ENCODE data around the gene TPRG1L. TPM values are rescaled to one million over a fixed set of nuclear protein-coding genes. Genes with fewer than 3 reads are reported as not detected.
A peak's percentile ranks its signal among the peaks of the same experiment; 100 is the strongest.

The TPRG1L gene
- total RNA-seq, 2 donors from 2014 or later = 37.5 to 45.6 TPM

DNA sequence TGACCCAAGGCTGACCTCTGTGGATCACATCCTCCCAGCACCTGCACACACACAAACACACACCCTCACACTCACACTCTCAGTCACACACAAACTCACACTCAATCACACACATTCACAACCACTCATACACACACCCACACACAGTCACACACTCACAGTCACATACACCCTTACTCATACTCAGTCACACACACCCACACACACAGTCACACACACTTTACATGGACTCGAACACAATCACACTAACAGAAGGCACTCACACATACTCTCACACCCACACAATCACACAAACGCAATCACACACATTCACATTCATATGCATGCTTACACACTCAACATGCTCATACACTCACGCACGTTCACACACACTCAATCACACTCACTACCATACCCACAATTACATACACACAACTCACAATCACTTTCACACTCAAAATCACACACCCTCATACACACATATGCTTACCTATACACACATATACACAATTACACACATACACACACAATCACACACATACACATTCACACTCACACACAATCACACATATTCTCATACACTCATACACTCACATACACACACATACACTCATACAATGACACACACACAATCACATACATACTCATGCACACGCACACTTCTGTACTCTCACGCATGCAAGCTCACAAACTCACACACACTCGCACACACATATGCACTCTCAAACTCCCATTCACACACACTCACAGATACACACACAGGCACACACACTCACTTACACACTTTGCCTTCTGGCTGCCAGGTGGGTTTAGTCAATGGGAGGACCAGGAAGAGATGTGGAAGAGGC, 19.6 kb upstream of the TPRG1L start:
- intact Hi-C loops (cut with DNase I) = no loop called here
- DNase-seq (ENCODE audit: low spot score) = no peak

DNA sequence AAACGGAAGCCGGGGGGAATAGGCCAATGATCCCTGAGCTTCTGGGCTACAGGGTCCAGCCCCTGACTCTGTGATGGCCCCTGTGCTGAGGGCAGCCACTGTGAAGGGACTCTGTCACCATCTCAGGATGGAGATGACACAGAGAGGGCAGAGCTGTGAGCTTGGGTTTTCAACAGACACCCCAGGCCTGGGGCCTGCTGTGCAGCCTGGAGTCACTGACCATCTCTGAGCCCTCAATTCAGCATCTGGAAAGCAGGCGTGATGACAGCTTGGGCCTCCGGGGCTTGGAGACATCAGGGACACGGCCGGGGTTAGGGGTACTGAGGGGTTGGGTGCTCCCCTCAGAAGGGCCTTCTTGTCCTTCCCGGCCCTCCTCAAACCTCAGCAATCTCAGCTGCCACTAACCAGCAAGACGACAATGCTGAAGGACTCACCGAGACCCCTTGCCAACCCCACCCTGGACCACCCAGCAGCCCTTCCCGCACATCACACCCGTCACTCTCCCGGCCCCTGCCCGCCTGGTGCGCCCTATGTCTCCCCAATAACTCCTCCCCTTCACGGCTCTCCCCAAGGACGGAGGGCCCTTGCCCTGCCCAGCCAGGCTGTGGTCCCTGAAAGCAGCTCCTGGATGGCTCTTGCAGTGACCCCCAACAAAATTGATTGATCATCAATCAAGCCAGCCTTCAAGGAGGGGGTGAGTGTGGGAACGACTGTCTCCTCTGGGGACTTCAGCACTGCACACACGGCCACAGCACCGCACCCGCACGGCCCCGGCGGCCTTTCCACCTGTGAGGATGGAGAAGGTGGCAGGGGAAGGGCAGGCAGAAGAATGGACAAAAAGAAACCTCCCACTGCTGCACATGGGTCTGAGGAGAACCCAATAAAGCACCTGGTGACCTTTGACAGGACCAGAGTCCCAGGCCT, 17.8 kb upstream of the TPRG1L start:
- DNase-seq (ENCODE audit: low spot score) = no peak
- intact Hi-C loops (cut with DNase I) = no loop called here

DNA sequence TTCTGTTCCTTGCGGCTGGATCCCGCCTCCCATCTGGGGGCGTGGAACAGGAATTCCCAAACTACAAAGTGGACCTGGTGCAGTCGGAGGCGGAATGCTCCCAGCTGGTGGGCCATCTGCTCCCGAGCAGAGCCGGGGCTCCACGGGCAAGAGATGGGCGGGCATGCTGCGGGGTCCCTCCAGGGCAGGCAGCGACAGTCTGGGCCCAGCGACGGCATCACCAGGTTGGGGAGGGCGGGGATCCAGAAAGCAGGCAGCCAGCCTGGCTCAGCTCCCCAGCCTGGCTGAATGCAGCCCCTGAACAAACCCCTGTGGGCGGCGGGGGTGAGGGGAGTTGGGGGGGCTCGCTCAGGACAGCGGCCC, 17.1 kb upstream of the TPRG1L start:
- DNase-seq (ENCODE audit: low spot score) = no peak
- intact Hi-C loops (cut with DNase I) = no loop called here

DNA sequence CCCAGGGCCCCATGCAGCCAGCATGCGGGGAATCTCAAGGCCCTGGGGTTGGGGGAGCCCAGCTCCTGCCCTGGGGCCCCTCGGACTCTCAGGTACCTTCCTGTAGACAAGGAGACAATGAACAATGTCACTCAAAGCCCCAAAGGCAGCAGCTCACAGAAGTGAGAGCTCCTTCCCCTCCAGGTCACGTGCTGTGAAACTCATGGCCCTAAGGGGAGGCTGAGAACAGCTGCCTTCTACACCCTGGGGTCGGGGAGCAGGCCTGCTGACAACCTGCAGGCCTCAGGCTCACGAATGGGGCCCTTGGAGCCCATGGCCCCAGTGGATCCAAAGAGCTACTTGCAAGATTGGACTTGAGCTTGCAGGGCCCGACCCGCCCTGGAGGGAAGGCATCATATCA, 16.7 kb upstream of the TPRG1L start:
- intact Hi-C loops (cut with DNase I) = no loop called here
- DNase-seq (ENCODE audit: low spot score) = no peak

DNA sequence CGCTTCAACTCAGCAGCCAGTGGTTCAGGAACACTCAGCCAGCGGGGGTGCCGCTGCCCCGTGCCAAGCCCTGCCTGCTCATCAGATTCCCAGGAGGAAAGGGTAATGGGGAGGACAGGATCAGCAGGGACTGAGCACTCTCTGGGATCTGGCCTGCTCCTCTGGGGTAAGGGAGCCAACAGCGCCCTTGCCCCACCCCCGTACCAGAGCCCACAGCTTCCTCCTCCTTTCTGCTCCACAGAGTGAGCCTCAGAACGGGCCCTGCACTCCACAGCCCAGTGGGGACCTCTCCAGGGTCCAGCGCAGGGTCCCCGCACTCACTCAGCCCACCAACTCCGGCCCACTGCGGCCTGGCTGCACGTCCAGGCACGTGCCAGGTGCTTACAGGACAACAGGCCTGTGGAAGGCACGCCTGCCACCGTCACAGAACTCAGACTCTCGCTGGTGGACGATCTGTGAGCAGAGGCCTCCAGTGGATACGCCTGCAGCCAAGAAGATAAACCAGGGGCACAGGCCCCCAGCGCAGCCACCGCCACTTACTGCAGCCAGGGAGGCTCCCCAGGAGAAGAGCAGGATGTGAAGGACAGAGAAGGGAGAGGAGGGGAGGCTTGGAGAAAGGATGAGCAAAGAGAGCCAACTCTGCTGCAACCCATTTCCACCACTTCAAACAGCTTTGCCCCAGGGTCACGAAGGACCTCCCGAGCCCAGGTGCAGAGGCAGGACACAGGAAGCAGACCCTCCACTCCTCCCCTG, 15.6 kb upstream of the TPRG1L start:
- intact Hi-C loops (cut with DNase I) = no loop called here
- DNase-seq (ENCODE audit: low spot score) = no peak

DNA sequence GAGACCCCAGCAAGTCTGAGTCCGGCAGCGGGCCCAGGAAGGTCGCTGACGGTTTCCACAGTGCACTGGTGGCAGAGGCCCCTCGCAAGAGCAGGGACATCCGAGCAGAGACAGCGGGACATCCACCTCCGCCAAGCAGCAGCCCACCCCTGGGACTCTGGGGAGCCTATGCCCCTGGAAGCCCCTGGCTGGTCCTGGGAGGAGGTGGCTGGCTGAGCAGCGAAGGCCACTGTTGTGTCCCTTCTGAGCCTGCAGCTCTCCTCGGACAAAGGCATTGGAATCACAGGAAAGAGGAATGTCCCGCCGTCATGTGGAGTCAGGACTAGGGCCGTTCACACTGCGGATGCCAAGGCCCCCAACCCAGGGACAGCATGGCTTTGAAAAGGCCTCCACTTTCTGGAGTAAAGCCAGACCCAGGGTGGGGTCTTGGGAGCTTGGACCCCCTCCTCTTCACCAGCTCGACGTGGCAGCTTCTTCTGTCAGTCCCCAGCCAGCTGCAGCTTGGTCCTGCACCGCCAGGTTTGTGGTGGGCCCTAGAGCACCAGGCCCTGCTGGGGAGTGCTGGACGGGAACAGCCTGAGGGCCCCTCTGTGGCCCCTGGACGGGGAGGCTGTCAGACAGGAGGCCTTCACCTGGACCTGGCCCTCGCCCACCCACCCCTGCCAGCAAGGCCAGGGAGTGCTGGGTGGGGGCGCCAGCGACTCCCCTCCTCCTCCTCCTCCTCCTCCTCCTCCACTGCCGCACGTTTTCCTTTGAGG, 14.9 kb upstream of the TPRG1L start:
- no peak for DNase-seq (ENCODE audit: low spot score)
- intact Hi-C loops (cut with DNase I) = no loop called here

DNA sequence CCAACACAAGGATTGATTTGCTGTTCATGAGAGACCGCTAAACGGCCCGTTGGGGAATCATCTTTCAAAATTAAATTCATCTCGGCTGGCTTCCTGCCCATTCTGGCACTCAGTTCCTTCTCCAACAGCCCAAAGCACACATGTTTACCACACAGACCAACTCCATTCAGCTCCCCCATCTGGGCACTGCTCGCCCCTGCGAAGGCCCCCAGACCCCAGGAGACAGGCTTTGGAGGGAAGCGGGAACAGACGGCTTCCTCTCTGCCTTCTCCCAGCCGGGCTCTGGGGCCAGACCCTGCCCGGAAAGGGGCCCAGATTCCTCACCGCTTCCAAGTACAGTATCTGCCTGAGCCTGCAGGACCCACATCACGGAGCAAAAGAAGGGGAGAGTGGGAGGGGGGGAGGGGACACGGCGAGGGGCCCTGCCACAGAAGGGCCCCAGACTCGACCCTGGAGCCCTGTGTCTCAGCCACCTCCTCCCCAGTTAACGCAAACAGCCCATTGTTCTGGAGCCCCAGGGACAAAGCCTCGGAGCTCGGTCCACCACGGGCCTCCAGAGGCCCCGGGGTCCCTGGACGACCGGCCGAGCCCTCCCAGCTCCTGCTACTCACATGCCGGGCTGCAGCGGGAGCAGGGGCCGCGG, 14.2 kb upstream of the TPRG1L start:
- DNase-seq (ENCODE audit: low spot score) = no peak
- intact Hi-C loops (cut with DNase I) = no loop called here

DNA sequence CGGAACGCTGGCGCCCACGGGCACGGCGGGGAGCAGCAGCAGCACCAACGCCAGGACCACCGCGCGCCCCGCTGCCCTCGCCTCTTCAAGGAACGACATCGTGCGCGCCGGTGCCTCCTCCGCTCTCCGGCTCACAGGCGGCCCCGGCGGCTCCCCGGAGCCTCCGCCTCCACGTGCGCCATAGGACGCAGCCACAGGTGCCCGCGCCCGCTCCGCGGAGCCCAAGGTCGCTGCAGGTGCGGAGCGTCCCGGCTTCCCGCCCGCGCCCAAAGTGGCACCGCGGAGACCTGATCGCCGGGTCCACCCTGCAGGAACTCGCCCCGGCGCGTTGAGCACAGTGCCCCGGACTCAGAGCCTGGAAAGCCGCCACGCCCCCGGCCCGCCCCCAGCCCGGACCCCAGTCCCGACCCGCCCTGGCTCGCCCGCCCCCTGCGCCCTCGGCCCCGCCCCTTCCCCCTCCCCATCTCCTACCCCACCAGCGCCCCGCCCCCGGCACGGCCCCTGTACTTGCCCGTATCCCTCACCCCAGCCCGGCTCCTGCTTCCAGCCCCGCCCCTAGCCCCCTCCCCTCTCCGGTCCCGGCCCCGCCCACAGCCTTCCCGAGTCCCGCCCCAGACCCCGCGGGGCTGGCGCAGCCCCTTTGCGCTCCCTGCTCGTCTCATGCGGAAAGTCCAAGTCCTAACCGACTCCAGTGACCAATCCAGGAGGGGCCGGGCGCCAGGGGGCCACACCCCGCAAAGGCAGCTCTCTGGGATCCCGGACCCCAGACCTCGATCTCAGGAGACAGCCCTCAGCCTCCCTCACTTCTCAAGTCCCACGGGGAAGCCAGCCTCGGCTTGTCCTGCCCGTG, 13.4 kb upstream of the TPRG1L start, which contains the start of gene MEGF6:
Gene MEGF6, minus strand, starts transcription at position 339 of the 850 bp plus-strand sequence. Its CDS starts 240 bp downstream, at position 99.
- intact Hi-C loops (cut with DNase I) = no loop called here
- no peak for DNase-seq (ENCODE audit: low spot score)

DNA sequence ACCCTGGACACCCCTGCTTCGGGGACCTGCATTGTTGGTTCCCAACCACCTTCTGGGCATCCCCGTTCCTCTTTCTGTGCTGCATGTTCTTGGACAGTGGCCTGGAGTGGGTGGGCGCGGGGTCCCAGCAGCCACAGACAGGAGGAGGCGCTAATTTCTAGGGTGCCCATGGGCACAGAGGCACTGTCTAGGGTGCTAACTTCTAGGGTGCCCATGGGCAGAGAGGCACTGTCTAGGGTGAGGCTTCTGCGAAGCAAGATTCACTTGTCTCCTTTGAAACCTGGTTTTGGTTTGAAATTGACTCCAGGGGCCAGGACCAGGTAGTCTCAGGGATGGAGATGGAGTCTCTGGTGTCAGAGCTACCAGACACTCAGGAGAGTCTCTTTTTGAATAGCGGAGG, 12.7 kb upstream of the TPRG1L start:
- DNase-seq (ENCODE audit: low spot score) = no peak
- intact Hi-C loops (cut with DNase I) = no loop called here

DNA sequence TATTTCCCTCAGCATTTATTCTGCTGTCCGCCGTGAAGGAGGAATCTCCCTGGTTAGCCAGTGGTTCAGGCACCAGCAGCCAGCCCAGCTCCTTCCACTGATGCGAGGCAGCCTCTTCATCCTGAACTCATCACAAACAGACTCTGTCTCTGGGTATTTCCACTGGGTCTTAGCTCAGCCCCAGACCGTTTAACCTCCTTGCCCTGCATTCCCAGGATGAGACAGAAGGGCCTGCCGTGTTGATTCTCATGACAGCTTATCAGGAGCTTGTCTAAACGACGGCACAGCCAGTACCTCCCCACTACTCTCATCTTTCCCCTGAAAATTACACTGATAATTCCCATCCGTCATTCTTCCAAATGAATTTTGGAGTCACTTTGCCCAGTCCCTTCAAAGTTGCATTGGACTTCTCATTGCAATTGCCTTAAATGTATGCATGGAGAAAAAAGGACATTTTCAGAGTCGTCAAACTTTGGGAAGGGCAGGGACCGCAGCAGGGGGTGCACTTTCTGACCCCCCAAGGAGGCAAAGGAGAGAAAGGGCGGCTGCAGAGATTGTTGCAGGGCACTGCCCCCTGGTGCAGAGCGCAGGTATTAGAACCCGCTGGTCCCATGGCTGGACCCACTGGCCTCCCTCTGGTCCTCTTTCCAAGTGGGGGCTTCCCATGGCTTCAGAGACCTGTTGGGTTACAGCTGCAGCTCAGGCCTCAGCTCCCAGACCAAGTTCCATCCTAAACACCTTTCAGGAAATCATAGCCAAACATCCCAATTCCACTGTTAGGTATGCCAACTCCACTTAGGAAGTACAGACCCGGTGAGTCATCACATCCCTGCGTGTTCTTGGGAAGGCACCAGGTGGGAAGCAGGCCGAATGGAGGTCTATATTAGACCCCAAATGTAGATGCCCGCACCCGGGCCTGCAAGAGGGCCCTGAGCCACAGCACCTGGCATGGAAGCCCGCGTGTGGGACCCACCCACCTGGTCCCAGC, 9.8 kb upstream of the TPRG1L start:
- intact Hi-C loops (cut with DNase I) = loop anchor here in 1 of 2 donors (5.0 kb wide), 1 partner anchor 48 kb away; no protein-coding TSS in a partner anchor
- no peak for DNase-seq (ENCODE audit: low spot score)

DNA sequence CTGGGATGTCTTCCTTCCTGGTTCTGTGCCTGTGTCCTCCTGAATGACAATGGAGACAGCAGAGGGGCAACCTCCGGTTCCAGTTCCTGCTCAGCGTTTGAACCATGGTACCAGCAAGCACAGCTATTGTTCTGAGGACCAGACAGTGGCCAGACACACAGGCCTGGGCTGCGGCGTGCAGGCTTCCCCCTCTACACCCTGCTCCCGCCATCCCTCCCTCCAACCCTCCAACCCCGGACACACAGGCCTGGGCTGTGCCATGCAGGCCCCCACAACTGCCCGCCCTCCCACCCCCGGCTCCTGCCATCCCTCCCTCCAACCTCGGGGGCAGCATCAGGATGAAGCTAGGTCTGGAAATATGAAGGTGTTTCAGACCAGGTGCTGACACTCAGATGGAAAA, 8.0 kb upstream of the TPRG1L start:
- DNase-seq (ENCODE audit: low spot score) = no peak
- intact Hi-C loops (cut with DNase I) = loop anchor here (2.0 to 5.0 kb wide), 2 partner anchors 50 to 52 kb away; no protein-coding TSS in a partner anchor

DNA sequence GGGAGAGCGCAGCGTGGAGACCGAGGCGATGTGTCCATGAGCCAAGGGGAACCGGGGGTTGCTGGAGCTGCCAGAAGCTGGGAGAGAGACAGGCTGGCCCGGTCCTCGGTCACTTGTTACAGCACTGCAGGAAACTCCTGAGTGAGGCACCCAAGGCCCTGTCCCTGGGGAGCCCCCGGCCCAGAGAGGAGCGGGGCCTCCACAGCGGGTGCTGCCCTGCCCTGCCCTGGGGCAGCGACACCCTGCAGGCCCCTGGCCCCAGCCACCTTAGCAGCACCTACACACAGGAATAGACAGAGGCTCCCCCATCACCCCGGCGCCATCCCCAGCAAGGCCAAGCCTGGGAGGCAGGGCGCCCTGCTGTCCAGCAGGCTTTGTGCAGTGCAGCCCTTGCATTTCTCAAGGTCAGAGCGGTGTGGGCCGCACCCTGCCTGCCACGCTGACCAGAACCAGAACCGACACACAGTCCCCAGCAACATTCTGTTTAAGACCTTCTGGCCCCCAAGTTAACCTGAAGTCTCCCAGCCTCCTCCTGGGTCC, 6.9 kb upstream of the TPRG1L start:
- intact Hi-C loops (cut with DNase I) = loop anchor here (2.0 to 5.0 kb wide), 3 partner anchors 51 to 125 kb away; no protein-coding TSS in a partner anchor
- no peak for DNase-seq (ENCODE audit: low spot score)

DNA sequence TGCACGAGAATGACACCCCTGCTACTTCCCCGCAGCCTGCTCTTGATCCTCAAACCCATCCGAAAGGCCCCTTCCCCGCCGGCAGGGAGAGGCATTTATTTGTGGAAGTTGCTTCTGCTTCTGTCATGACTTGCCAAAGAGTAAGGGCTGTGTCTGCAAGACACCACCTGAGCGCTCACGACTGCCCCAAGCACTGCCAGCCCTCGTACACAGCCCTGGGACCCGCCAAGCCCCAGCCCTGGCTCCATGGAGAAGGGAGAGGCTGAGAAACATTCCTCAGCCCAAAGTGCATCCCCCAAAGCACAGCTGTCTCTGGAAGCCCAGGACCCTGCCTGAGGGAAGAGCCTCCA, 6.3 kb upstream of the TPRG1L start:
- no peak for DNase-seq (ENCODE audit: low spot score)
- intact Hi-C loops (cut with DNase I) = loop anchor here (2.0 to 5.0 kb wide), 2 partner anchors 51 to 126 kb away; no protein-coding TSS in a partner anchor

DNA sequence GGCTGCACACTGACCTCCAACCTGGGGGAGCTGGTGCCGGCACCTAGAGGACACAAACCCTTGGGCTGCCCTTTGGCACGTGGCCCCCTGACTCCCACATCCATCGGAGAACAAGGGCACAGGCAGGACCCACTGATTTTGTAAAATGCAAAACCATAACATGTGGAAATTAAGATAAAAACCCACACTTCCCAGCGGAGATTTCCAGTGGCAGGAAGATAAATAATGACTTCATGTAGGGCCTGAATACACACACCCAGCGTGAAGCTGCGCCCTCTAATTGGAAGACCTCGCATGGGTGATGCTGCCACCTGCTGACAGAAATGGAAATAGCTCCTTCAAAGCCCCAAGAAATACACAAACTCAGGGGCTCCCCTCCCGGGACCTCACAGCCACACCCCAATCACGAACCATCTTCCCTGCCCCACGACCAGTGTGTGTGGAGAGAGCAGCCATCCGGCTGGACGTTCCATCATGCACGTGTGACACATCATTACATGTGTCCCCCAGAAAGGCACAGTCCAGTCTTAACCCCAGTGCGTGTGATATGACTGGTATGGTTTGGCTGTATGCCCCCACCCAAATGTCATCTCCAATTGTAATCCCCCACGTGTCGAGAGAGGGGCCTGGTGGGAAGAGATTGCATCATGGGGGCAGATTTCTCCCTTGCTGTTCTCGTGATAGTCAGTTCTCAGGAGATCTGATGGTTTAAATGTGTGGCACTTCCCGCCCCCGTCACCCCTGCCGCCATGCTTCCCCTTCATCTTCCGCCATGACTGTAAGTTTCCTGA, 5.7 kb upstream of the TPRG1L start:
- intact Hi-C loops (cut with DNase I) = loop anchor here (2.0 to 5.0 kb wide), 2 partner anchors 52 to 126 kb away; no protein-coding TSS in a partner anchor
- DNase-seq (ENCODE audit: low spot score) = peak; percentile 89

DNA sequence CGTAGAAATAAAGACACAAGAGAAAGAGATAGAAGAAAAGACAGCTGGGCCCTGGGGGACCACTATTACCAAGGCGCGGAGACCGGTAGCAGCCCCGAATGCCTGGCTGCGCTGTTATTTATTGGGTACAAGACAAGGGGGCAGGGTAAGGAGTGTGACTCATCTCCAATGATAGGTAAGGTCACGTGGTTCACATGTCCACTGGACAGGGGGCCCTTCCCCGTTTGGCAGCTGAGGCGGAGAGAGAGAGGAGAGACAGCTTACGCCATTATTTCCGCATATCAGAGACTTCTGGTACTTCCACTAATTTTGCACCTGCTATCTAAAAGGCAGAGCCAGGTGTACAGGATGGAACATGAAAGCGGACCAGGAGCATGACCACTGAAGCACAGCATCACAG, 4.1 kb upstream of the TPRG1L start:
- DNase-seq (ENCODE audit: low spot score) = no peak

More for the DNA sequence above, 4.1 kb upstream of the TPRG1L start:
- intact Hi-C loops (cut with DNase I) = no loop called here
